HepG2 (cell line): Measurements from ENCODE around the gene RETREG2. TPM values are rescaled to one million over a fixed set of nuclear protein-coding genes. Genes with fewer than 3 reads are reported as not detected.

ENCODE experiments used
- ATAC-seq: fragments of 200-7000 bp; cut with Tn5 transposase; 3 replicates; pipeline ENCODE4 v1.9.1; 2020; ENCODE audit warnings: mild to moderate bottlenecking, moderate library complexity
- BruUV-seq: library from RNA; stranded (reverse); fragments of 400-500 nt; replicated peaks from 2 replicates; lab custom pipeline; 2021; lab: Mats Ljungman, UMichigan
- CTCF ChIA-PET: fragments of 300-600 bp; formaldehyde crosslinking; extraction: SDS; loops from one replicate; lab custom pipeline; 2021; ENCODE audit warnings: low total read pairs, inconsistent platforms, low intra/inter-chr PET ratio; lab: Yijun Ruan, JAX
- POLR2A ChIA-PET: fragments of 350-600 bp; sonication (Branson Sonifier 250); formaldehyde crosslinking; loops from one replicate; lab custom pipeline; 2020; ENCODE audit warnings: antibody characterized with exemption, inconsistent platforms; lab: Yijun Ruan, JAX
- DNase-seq: peaks from one replicate; pipeline ENCODE4 v3.0.0-alpha.2; 2015; ENCODE audit warnings: low spot score
- FAIRE-seq: peaks from 3 replicates; lab custom pipeline; 2011; peaks lifted over from hg19 to GRCh38; lab: Jason Lieb, UNC
- H2AFZ ChIP-seq: one replicate; pipeline ENCODE4 v1.6.1; 2011; ENCODE audit warnings: low read length, inconsistent platforms
- H3K27ac ChIP-seq: fragments of 300-600 bp; 3 replicates; pipeline ENCODE4 v1.8.0; 2011; ENCODE audit warnings: mixed run types, mild to moderate bottlenecking, mixed read lengths, low read length, inconsistent platforms; ENCODE audit not compliant: insufficient read depth; ENCODE audit errors: extremely low read length
- H3K27me3 ChIP-seq, 2 experiments: fragments of 200-600 bp in 1 of 2; 2 replicates in 1 of 2; 3 replicates in 1 of 2; pipeline versions ENCODE4 v1.6.0 to v1.8.0; 2011; ENCODE audit warnings: low read length in 2 of 2, mild to moderate bottlenecking in 2 of 2, moderate library complexity in 2 of 2, inconsistent platforms in 1 of 2; ENCODE audit not compliant: insufficient read depth in 2 of 2, control insufficient read depth in 1 of 2
- H3K36me3 ChIP-seq, 2 experiments: fragments of 200-600 bp in 1 of 2; replicated peaks in 1 of 2; 2 replicates in 1 of 2; 3 replicates in 1 of 2; pipeline versions ENCODE4 v1.5.1 to v1.8.0; 2011; ENCODE audit warnings: low read length in 2 of 2, inconsistent platforms in 1 of 2; ENCODE audit not compliant: insufficient read depth in 2 of 2, control insufficient read depth in 1 of 2
- H3K4me1 ChIP-seq: 2 replicates; pipeline ENCODE4 v1.5.1; 2012; ENCODE audit warnings: low read length, inconsistent platforms; ENCODE audit not compliant: insufficient read depth
- H3K4me2 ChIP-seq: 2 replicates; pipeline ENCODE4 v1.6.0; 2011; ENCODE audit warnings: low read depth, low read length, inconsistent platforms
- H3K4me3 ChIP-seq, 3 experiments: fragments of 200-600 bp in 1 of 3; sonication (generic), shearing (Covaris generic) in 1 of 3; replicated peaks in 1 of 3; 2 replicates each; pipeline ENCODE4 v1.5.1; 2011 to 2016; ENCODE audit warnings: low read length in 3 of 3, inconsistent platforms in 2 of 3, low read depth in 2 of 3, mild to moderate bottlenecking in 2 of 3, control low read depth in 1 of 3, mixed read lengths in 1 of 3; ENCODE audit not compliant: insufficient read depth in 1 of 3
- H3K79me2 ChIP-seq: one replicate; pipeline ENCODE4 v1.6.1; 2011; ENCODE audit warnings: low read length, inconsistent platforms; ENCODE audit not compliant: insufficient read depth
- H3K9ac ChIP-seq: 2 replicates; pipeline ENCODE4 v1.6.0; 2011; ENCODE audit warnings: mild to moderate bottlenecking, low read depth, low read length, inconsistent platforms; ENCODE audit not compliant: insufficient read depth
- H3K9me3 ChIP-seq: 2 replicates; pipeline ENCODE4 v1.5.1; 2012; ENCODE audit warnings: mild to moderate bottlenecking, low read length
- H4K20me1 ChIP-seq: 2 replicates; pipeline ENCODE4 v1.6.0; 2011; ENCODE audit warnings: inconsistent platforms, mild to moderate bottlenecking, low read length, moderate library complexity; ENCODE audit not compliant: insufficient read depth
- NFE2L2 ChIP-seq: fragments of 150-350 bp; IDR thresholded peaks from 2 replicates; pipeline ENCODE4 v1.6.1; 2014; ENCODE audit warnings: low read length
- WGBS: methylation state at CpG from one replicate; pipeline ENCODE4 v1.1.6; 2017; ENCODE audit warnings: low lambda C conversion rate; 5-methylcytosine and 5-hydroxymethylcytosine counted together
- in situ Hi-C: cut with HindIII; loops from 2 replicates; pipeline ENCODE4 v1.10.0; 2017; ENCODE audit warnings: low pct_unique_long_range_greater_than_20kb; ENCODE audit not compliant: extremely low pct_ligation_motif_present
- intact Hi-C: fragments of 100-400 bp; cut with micrococcal nuclease; formaldehyde crosslinking; loops from one replicate; pipeline ENCODE4 v1.10.0; 2022; ENCODE audit not compliant: unreplicated experiment
- polyA plus RNA-seq, 8 experiments: library from polyadenylated mRNA; depleted of rRNA in 3 of 8; stranded (reverse) in 7 of 8; unstranded in 1 of 8; fragments of >200 nt; fragmentation: Illumina TruSeq in 4 of 8; extraction: Trizol in 4 of 8; gene quantifications; 2 replicates each; pipeline versions ENCODE4 v1.2.1 to v1.2.3, GENCODE V29; 2011 to 2016; ENCODE audit warnings: low read depth in 4 of 8, missing spikeins in 1 of 8, mixed read lengths in 1 of 8; ENCODE audit not compliant: insufficient read depth in 1 of 8
- total RNA-seq, 5 experiments: library from RNA; depleted of rRNA; stranded (reverse); fragments of >200 nt; fragmentation: Illumina TruSeq; extraction: Trizol; gene quantifications; 2 replicates each; pipeline ENCODE4 v1.2.3, GENCODE V29; 2016; ENCODE audit warnings: low read depth in 1 of 5
- TF ChIP-seq, protein P1 (sequence below): sonication (generic); formaldehyde crosslinking; IDR thresholded peaks from 2 replicates; pipeline ENCODE4 v1.4.0; 2020; ENCODE audit warnings: mild to moderate bottlenecking, missing genetic modification reagents
- TF ChIP-seq, protein P2 (sequence below): sonication (generic); formaldehyde crosslinking; IDR thresholded peaks from 2 replicates; pipeline ENCODE4 v1.5.1; 2020; ENCODE audit warnings: mild to moderate bottlenecking, moderate library complexity, missing genetic modification reagents

RETREG2 gene
- total and polyA plus RNA-seq, 2 of the 13 experiments (the other 11 are each of a cell fraction or from before 2014, with no cell fraction given), result 86.0 to 134 TPM

DNA sequence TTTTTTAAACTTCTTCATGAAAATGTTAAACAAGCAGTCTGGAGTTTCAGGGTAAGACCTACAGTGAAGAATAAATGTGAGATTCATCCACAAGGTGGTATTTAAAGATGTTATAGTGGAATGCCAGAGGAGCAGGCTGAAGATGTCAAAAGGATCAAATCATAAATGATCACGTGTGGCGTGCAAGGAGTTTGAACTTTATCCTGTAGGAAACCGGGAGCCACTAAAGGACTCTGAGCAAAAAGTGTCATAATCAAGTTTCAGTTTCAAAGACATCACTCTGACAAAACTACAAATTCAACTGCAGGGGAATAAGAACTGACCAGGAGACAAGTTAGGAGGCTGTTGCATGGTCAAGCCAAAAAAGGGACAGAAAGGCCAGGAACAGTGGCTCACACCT lies 37.4 kb upstream of the RETREG2 start (continued):
- TF ChIP-seq, protein P1, sequence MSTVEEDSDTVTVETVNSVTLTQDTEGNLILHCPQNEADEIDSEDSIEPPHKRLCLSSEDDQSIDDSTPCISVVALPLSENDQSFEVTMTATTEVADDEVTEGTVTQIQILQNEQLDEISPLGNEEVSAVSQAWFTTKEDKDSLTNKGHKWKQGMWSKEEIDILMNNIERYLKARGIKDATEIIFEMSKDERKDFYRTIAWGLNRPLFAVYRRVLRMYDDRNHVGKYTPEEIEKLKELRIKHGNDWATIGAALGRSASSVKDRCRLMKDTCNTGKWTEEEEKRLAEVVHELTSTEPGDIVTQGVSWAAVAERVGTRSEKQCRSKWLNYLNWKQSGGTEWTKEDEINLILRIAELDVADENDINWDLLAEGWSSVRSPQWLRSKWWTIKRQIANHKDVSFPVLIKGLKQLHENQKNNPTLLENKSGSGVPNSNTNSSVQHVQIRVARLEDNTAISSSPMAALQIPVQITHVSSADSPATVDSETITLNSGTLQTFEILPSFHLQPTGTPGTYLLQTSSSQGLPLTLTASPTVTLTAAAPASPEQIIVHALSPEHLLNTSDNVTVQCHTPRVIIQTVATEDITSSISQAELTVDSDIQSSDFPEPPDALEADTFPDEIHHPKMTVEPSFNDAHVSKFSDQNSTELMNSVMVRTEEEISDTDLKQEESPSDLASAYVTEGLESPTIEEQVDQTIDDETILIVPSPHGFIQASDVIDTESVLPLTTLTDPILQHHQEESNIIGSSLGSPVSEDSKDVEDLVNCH, result no peak
- TF ChIP-seq NFE2L2, result no peak
- TF ChIP-seq, all 625 proteins: peak for 0

DNA sequence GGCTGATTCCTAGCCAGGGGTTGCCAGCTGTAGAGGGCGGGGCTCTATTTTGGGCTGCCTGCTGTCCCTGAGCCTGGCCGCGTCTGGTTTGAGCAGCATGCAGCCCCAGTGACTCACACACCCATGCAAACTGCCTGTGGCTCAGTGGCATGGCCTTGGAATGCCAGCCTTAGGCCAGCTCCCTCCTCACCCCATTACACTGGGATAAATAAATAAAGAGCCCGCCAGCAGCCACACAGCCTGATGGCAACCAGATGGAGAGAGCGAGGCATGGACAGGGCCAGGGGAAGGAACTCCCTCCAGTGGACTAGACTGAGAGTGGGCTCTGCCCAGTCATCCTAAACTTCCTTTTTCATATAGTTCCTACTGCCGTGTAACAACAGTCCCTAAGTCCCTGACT lies 35.7 kb upstream of the RETREG2 start:
- intact Hi-C loops, result no loop called here

More for the DNA sequence above, 35.7 kb upstream of the RETREG2 start:
- H3K27me3 ChIP-seq, result no peaks in the 10 kb centered on the region
- no TSS peak for BruUV-seq
- no peaks in the 10 kb centered on the region for H3K79me2 ChIP-seq
- no peak overlapping the region for H3K4me2 ChIP-seq
- in situ Hi-C loops, result no loop called here
- no peaks in the 10 kb centered on the region for H4K20me1 ChIP-seq
- DNase-seq (no peak), ATAC-seq (no peak), FAIRE-seq (no peak)
- H2AFZ ChIP-seq, result no peak overlapping the region
- peaks cover 15 to 30% of the 10 kb centered on the region in 2 experiments for H3K36me3 ChIP-seq
- H3K4me3 ChIP-seq, result no peak overlapping the region
- CTCF ChIA-PET, result no interaction called here
- H3K27ac ChIP-seq, result no peak overlapping the region
- H3K4me1 ChIP-seq, result no peaks in the 10 kb centered on the region
- no peaks in the 10 kb centered on the region for H3K9me3 ChIP-seq
- POLR2A ChIA-PET, result no interaction called here
- 95% methylated on average over 6 of the region's 6 CpGs for WGBS
- TF ChIP-seq, protein P2, sequence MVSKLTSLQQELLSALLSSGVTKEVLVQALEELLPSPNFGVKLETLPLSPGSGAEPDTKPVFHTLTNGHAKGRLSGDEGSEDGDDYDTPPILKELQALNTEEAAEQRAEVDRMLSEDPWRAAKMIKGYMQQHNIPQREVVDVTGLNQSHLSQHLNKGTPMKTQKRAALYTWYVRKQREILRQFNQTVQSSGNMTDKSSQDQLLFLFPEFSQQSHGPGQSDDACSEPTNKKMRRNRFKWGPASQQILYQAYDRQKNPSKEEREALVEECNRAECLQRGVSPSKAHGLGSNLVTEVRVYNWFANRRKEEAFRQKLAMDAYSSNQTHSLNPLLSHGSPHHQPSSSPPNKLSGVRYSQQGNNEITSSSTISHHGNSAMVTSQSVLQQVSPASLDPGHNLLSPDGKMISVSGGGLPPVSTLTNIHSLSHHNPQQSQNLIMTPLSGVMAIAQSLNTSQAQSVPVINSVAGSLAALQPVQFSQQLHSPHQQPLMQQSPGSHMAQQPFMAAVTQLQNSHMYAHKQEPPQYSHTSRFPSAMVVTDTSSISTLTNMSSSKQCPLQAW (CRISPR knock-in tag), result no peak
- TF ChIP-seq, all 625 proteins: peak for 0
- no peak overlapping the region for H3K9ac ChIP-seq
